ENCODE data around the gene TIMM22.

DNA sequence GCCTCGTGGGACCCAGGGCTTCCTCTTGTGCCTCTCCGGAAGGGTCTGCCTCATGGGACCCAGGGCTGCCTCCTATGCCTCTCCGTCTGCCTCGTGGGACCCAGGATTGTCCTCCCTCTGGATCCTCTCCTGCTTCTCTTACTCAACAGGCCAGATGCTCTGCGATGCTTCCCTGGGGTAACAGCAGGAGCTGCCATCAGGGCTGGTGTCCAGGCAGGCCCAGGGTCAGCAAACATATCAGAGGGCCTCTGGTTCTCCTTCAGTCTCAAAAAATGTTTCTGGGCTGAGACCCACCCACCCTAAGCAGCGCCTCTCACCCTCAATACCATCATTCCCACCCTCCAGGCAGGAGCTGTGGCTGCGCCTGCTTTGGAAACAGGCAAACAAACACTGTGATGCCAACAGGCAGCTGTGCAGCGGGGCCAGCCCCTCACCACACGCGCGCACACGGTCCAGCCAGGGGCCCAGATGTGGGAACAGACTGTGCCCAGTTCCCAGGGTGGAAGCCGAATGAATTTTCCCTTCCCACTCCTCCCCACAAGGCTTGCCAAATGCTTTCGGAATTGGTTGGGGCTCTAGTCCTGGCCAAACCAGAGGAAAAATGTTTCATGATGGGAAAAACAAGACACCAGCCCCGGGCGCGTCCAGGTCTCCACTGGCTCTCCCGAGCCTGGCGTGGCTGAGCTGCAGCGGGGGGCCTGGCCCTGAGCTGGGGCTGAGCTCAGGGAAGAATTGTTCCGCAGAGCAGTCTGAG lies 11.3 kb downstream of the TIMM22 start:
- TF ChIP-seq, protein P1, sequence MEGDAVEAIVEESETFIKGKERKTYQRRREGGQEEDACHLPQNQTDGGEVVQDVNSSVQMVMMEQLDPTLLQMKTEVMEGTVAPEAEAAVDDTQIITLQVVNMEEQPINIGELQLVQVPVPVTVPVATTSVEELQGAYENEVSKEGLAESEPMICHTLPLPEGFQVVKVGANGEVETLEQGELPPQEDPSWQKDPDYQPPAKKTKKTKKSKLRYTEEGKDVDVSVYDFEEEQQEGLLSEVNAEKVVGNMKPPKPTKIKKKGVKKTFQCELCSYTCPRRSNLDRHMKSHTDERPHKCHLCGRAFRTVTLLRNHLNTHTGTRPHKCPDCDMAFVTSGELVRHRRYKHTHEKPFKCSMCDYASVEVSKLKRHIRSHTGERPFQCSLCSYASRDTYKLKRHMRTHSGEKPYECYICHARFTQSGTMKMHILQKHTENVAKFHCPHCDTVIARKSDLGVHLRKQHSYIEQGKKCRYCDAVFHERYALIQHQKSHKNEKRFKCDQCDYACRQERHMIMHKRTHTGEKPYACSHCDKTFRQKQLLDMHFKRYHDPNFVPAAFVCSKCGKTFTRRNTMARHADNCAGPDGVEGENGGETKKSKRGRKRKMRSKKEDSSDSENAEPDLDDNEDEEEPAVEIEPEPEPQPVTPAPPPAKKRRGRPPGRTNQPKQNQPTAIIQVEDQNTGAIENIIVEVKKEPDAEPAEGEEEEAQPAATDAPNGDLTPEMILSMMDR (conservative IDR thresholded peaks at IDR 0.05): no peak
- TF ChIP-seq EZH2 (IDR thresholded peaks at IDR 0.05; ENCODE audit: low read depth): no peak

All from PC-9 (cell line).